GM12878 (cell line): Measurements from ENCODE around the gene TLX2. TPM values are rescaled to one million over a fixed set of nuclear protein-coding genes. Genes with fewer than 3 reads are reported as not detected.
A peak's percentile ranks its signal among the peaks of the same experiment; 100 is the strongest.

Experiments used
- ATAC-seq: fragments of 200-7000 bp; cut with Tn5 transposase; 3 replicates; pipeline ENCODE4 v1.9.1; 2020; ENCODE audit warnings: mild to moderate bottlenecking, moderate library complexity
- BruUV-seq: library from RNA; stranded (reverse); fragments of 400-500 nt; replicated peaks from 2 replicates; lab custom pipeline; 2021; lab: Mats Ljungman, UMichigan
- CTCF ChIA-PET: fragments of 300-600 bp; sonication (Branson Sonifier 250); formaldehyde crosslinking; extraction: SDS; loops from one replicate; lab custom pipeline; 2021; ENCODE audit warnings: inconsistent platforms; lab: Yijun Ruan, JAX
- POLR2A ChIA-PET: fragments of 350-600 bp; formaldehyde crosslinking; extraction: SDS; loops from one replicate; lab custom pipeline; 2021; ENCODE audit warnings: inconsistent platforms; lab: Charles Lee
- RAD21 ChIA-PET: fragments of 300-600 bp; sonication (Branson Sonifier 250); formaldehyde crosslinking; loops from one replicate; lab custom pipeline; 2023; ENCODE audit warnings: antibody characterized with exemption; ENCODE audit not compliant: unreplicated experiment; lab: Charles Lee
- SMC1A ChIA-PET: fragments of 300-600 bp; sonication (Branson Sonifier 250); formaldehyde crosslinking; loops from one replicate; lab custom pipeline; 2023; ENCODE audit not compliant: unreplicated experiment, uncharacterized antibody; lab: Charles Lee
- DNase-seq: peaks from one replicate; pipeline ENCODE4 v3.0.0-alpha.2; 2011; ENCODE audit warnings: low read depth, low spot score
- FAIRE-seq: peaks from 3 replicates; lab custom pipeline; 2011; peaks lifted over from hg19 to GRCh38; lab: Jason Lieb, UNC
- H2AFZ ChIP-seq: 2 replicates; pipeline ENCODE4 v1.6.0; 2011; ENCODE audit warnings: low read depth, low read length, control low read depth; ENCODE audit not compliant: control insufficient read depth
- H3K27ac ChIP-seq: 2 replicates; pipeline ENCODE4 v1.5.1; 2011; ENCODE audit warnings: control low read depth; ENCODE audit not compliant: control insufficient read depth, insufficient read depth
- H3K27me3 ChIP-seq, 2 experiments: replicated peaks in 1 of 2; 2 replicates each; pipeline versions ENCODE4 v1.6.0 to v1.6.1; 2011; ENCODE audit warnings: low read length in 1 of 2; ENCODE audit not compliant: control insufficient read depth in 2 of 2, insufficient read depth in 2 of 2
- H3K36me3 ChIP-seq, 2 experiments: 2 replicates each; pipeline ENCODE4 v1.5.1; 2011; ENCODE audit warnings: low read length in 1 of 2; ENCODE audit not compliant: control insufficient read depth in 2 of 2, insufficient read depth in 2 of 2
- H3K4me1 ChIP-seq: 2 replicates; pipeline ENCODE4 v1.6.1; 2011; ENCODE audit warnings: mild to moderate bottlenecking, low read length, moderate library complexity, mixed read lengths; ENCODE audit not compliant: control insufficient read depth, insufficient read depth
- H3K4me2 ChIP-seq: 2 replicates; pipeline ENCODE4 v1.6.0; 2011; ENCODE audit warnings: control low read depth; ENCODE audit not compliant: control insufficient read depth, insufficient read depth
- H3K4me3 ChIP-seq: fragments of 200-600 bp; sonication (generic); 2 replicates; pipeline ENCODE4 v1.5.1; 2016
- H3K79me2 ChIP-seq: 2 replicates; pipeline ENCODE4 v1.6.0; 2011; ENCODE audit warnings: low read length; ENCODE audit not compliant: control insufficient read depth, insufficient read depth
- H3K9ac ChIP-seq: 2 replicates; pipeline ENCODE4 v1.8.0; 2011; ENCODE audit warnings: low read length, control low read depth, mixed read lengths; ENCODE audit not compliant: control insufficient read depth, insufficient read depth
- H3K9me3 ChIP-seq: replicated peaks from 3 replicates; pipeline ENCODE4 v1.5.1; 2011; ENCODE audit warnings: mild to moderate bottlenecking, low read length; ENCODE audit not compliant: control insufficient read depth, insufficient read depth
- H4K20me1 ChIP-seq: 2 replicates; pipeline ENCODE4 v1.6.0; 2011; ENCODE audit not compliant: control insufficient read depth, insufficient read depth
- EGR1 ChIP-seq, 2 experiments: IDR thresholded peaks; 1 replicate in 1 of 2; 2 replicates in 1 of 2; pipeline ENCODE4 v1.6.1; 2011 to 2012; ENCODE audit warnings: low read depth in 2 of 2, low read length in 2 of 2, borderline replicate concordance in 1 of 2, mild to moderate bottlenecking in 1 of 2, moderate library complexity in 1 of 2
- MLLT1 ChIP-seq: fragments of 450-650 bp; IDR thresholded peaks from 2 replicates; pipeline ENCODE4 v1.6.1; 2016; ENCODE audit warnings: mild to moderate bottlenecking
- WGBS: methylation state at CpG from one replicate; pipeline ENCODE4 v1.1.6; 2016; ENCODE audit warnings: low lambda C conversion rate; ENCODE audit not compliant: insufficient replicate concordance, insufficient coverage; ENCODE audit errors: missing lambda C conversion rate; 5-methylcytosine and 5-hydroxymethylcytosine counted together
- in situ Hi-C: fragments of 300-500 bp; cut with MboI; formaldehyde crosslinking; loops from 9 replicates; pipeline ENCODE4 v1.14.3; 2018; ENCODE audit warnings: mixed read lengths
- intact Hi-C: fragments of 100-400 bp; cut with micrococcal nuclease; formaldehyde crosslinking; loops from one replicate; pipeline ENCODE4 v1.14.2; 2022; ENCODE audit not compliant: unreplicated experiment
- polyA plus RNA-seq, 11 experiments: library from polyadenylated mRNA; depleted of rRNA in 4 of 11; unstranded in 6 of 11; stranded (reverse) in 5 of 11; fragments of >200 nt; fragmentation: Nextera tagmentation in 4 of 11; fragmentation: Illumina TruSeq in 1 of 11; extraction: Ambion mirVana in 4 of 11; extraction: Trizol in 1 of 11; gene quantifications; 1 replicate in 1 of 11; 2 replicates in 10 of 11; pipeline versions ENCODE4 v1.2.1 to v1.2.3, GENCODE V29; 2011 to 2016; ENCODE audit warnings: inconsistent platforms in 2 of 11, missing spikeins in 2 of 11, low read depth in 1 of 11
- total RNA-seq, 4 experiments: library from RNA; depleted of rRNA in 3 of 4; stranded (reverse); fragments of >200 nt in 3 of 4; fragmentation: Illumina TruSeq in 1 of 4; extraction: Trizol in 1 of 4; gene quantifications; 2 replicates each; pipeline versions ENCODE4 v1.2.1 to v1.2.3, GENCODE V29; 2013 to 2021

Gene TLX2
- total and polyA plus RNA-seq, 10 of the 15 experiments (the other 5 are each of a cell fraction or from before 2014, with no cell fraction given), result 0.06 to 5.5 (median 3.6) TPM; not detected in 1

GRCh38 chr2:74548285-74548899 is 34.1 kb downstream of the TLX2 start:
- H3K27me3 ChIP-seq, result no peaks in the 10 kb centered on the region
- H3K9ac ChIP-seq, result peak overlapping the region; percentile 82
- TF ChIP-seq EGR1 (IDR thresholded peaks at IDR 0.05; ENCODE audit: borderline replicate concordance in 1 of 2, low read depth in 2 of 2, low read length in 2 of 2), result no peak
- TF ChIP-seq MLLT1, result peak; percentile 17; the same call in 1 of the 2 replicates
- DNase-seq (no peak), ATAC-seq (no peak), FAIRE-seq (no peak)
- ChIA-PET RAD21 (interaction anchor here (3.7 to 8.6 kb wide), 3 partner anchors 21 to 38 kb away, joined by 24 to 94 read pairs (median 53); no protein-coding TSS in a partner anchor), CTCF (interaction anchor here (0.7 to 14.3 kb wide), 4 partner anchors 9 to 66 kb away, joined by 3 to 115 read pairs (median 52); partner anchors contain the start of genes AUP1, CCDC142, DQX1 and HTRA2), SMC1A (interaction anchor here (0.9 to 6.8 kb wide), 6 partner anchors 9 to 37 kb away, joined by 3 to 106 read pairs (median 24); partner anchors contain the start of gene HTRA2), POLR2A (interaction anchor here (1.3 to 17.8 kb wide), 4 partner anchors 9 to 28 kb away, joined by 3 to 441 read pairs (median 6); no protein-coding TSS in a partner anchor)
- peaks cover 64% of the 10 kb centered on the region for H3K79me2 ChIP-seq
- intact Hi-C loops (no loop called here), in situ Hi-C loops (no loop called here)
- H3K36me3 ChIP-seq, result no peaks in the 10 kb centered on the region; a peak in 1 of 4 replicates
- peak overlapping the region; percentile 67 for H3K27ac ChIP-seq
- H4K20me1 ChIP-seq, result no peaks in the 10 kb centered on the region
- peaks cover 30% of the 10 kb centered on the region for H3K4me1 ChIP-seq
- H3K4me3 ChIP-seq, result peak overlapping the region; percentile 95
- BruUV-seq, result no TSS peak
- WGBS, result 37% methylated on average over 26 of the region's 26 CpGs
- H2AFZ ChIP-seq, result peak overlapping the region; percentile 71
- H3K9me3 ChIP-seq, result no peaks in the 10 kb centered on the region
- peak overlapping the region; percentile 95 for H3K4me2 ChIP-seq
